ENCODE data around the gene SRSF3.

SRSF3 gene

DNA sequence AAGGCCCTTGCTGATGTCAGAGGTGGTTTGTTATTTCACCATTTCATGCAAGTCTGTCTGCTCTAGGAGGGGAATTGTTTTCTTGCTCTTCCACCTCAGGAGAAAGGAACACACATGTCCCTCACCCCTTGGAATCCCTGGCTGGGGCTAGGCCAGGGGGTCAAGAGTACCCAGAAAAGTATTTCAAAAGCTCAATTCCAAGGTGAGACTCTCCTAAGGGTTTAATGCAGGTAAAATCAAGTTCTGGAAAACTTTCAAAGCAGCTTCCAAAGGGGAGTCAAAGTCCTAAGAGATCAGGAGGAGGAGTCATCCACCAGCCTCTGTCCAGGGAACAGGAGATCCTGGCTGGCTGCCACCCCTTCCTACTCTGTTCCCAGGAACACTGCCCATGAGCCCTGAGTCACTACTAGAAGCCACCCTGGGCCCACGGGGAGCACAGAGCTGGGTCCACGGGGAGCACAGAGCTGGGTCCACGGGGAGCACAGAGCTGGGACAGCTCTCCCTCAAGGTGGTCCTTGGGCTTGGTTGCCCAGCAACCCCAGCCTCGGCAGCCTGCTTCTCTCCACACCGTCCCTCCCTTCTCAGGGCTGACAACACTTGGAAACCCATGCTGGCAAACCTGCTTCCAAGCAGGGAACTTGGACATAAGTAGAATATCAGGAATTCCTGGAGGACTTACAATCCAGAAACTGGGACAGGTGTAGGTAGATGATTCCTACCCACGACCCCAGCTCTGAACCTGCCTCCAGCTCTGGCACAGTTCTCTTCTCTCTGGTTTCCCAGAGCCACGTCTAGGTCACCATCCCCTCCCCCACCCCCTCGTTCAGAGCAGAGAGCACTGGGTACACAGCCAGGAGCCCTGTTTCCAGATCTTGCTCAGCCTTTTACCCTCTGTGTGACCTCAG is 49.0 kb downstream of the SRSF3 start:
- TF ChIP-seq, protein P1, sequence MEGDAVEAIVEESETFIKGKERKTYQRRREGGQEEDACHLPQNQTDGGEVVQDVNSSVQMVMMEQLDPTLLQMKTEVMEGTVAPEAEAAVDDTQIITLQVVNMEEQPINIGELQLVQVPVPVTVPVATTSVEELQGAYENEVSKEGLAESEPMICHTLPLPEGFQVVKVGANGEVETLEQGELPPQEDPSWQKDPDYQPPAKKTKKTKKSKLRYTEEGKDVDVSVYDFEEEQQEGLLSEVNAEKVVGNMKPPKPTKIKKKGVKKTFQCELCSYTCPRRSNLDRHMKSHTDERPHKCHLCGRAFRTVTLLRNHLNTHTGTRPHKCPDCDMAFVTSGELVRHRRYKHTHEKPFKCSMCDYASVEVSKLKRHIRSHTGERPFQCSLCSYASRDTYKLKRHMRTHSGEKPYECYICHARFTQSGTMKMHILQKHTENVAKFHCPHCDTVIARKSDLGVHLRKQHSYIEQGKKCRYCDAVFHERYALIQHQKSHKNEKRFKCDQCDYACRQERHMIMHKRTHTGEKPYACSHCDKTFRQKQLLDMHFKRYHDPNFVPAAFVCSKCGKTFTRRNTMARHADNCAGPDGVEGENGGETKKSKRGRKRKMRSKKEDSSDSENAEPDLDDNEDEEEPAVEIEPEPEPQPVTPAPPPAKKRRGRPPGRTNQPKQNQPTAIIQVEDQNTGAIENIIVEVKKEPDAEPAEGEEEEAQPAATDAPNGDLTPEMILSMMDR (IDR thresholded peaks at IDR 0.05), result no peak
- H3K36me3 ChIP-seq, result no peaks in the 10 kb centered on the region
- H3K4me3 ChIP-seq, result no peak overlapping the region
- intact Hi-C loops (cut with DNase I; ENCODE audit: low total_unique reads), result no loop called here
- H3K4me1 ChIP-seq, result peaks cover 7 to 15% (median 12%) of the 10 kb centered on the region in 4 donors
- DNase-seq, result peak; percentile 92 to 95
- H3K9me3 ChIP-seq, result no peaks in the 10 kb centered on the region
- no peaks in the 10 kb centered on the region for H3K27me3 ChIP-seq
- peak overlapping the region; percentile 44 to 56 for H3K27ac ChIP-seq

DNA sequence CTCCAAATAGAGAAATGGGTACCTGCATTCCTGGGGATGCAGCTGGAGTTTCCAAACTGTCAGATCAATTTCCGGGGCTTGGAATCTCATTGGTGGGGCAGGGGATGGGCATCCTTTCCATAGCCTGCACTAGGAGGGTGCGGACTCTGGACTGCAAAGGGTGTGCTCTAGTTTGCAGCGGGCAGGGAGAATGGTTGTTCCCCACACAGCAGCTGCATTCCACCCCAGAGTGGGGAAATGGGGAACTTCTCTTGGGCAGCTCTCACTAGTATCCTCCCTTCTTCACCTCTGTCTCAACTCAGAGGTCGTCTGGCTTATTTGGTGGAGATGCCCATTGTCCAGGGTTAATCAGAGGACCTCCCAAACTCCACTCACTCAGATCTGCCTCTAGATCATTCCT is 49.8 kb downstream of the SRSF3 start:
- TF ChIP-seq, protein P1 (IDR thresholded peaks at IDR 0.05), result no peak
- Histone ChIP-seq H3K9me3 (no peaks in the 10 kb centered on the region), H3K27ac (no peak overlapping the region), H3K4me3 (no peak overlapping the region), H3K27me3 (no peaks in the 10 kb centered on the region), H3K36me3 (no peaks in the 10 kb centered on the region), H3K4me1 (peaks cover 7 to 15% (median 12%) of the 10 kb centered on the region in 4 donors)
- no peak for DNase-seq
- intact Hi-C loops (cut with DNase I; ENCODE audit: low total_unique reads), result no loop called here

DNA sequence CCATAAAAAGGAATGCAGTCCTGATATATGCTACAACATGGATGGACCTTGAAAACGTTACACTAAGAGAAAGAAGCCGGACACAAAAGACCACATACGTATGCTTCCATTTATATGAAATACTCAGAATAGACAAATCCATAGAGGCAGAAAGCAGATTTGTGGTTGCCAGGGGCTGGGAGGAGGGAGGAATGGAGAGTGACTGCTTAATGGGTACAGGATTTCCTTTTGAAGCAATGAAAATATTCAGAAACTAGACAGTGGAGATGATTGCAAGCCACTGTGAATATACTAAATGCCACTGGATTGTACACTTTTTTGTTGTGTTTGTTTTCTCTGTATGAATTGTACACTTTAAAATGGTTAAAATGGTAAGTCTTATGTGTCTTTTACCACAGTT is 54.9 kb downstream of the SRSF3 start:
- Histone ChIP-seq H3K9me3 (no peaks in the 10 kb centered on the region), H3K27me3 (peaks cover 0 to 2% of the 10 kb centered on the region in 2 donors), H3K4me1 (peaks cover 0 to 5% (median under 1%) of the 10 kb centered on the region in 4 donors), H3K27ac (no peak overlapping the region), H3K36me3 (no peaks in the 10 kb centered on the region), H3K4me3 (no peak overlapping the region)
- no peak for DNase-seq
- TF ChIP-seq, protein P1 (IDR thresholded peaks at IDR 0.05), result no peak
- intact Hi-C loops (cut with DNase I; ENCODE audit: low total_unique reads), result no loop called here

DNA sequence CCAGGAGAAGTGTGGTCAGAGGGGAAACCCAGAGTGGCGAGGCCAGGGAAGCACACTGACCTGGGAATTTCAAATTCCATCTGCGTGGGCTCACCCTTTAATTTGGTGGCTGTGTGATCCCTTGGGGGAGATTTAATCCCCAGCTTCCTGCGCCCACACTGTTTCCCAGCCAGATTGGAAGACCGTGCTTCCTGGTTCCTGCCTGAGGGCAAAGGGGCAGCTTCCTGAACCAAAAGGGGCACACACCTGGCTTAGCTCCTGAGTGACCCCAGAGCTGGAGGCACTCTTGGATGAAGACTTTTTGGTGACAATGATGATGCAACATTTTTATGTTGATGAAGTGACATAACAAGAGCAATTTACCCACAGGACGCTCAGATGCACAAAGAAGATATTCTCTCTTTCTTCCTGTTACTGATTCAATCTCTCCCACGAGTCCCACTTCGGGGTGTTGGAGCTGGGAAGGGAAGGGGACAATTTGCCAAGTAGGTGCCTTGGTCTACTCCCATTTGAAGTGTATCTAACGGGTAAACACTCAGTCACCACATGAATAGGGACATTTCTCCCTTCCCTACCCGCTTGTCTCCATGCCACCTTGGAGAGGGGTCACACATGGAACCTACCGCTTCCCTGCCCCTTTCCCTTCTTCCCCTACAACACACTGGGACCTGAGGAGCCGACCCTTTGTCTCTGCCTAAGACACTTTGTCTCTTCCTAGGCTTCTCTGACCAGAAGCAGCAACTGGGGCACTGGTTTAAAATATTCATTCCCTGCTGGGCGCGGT is 55.7 kb downstream of the SRSF3 start:
- Histone ChIP-seq H3K9me3 (no peaks in the 10 kb centered on the region), H3K36me3 (no peaks in the 10 kb centered on the region), H3K27me3 (peaks cover 0 to 5% of the 10 kb centered on the region in 2 donors), H3K4me1 (peaks cover 0 to 5% (median 0%) of the 10 kb centered on the region in 4 donors), H3K4me3 (no peak overlapping the region), H3K27ac (no peak overlapping the region)
- DNase-seq, result no peak
- TF ChIP-seq, protein P1 (IDR thresholded peaks at IDR 0.05), result no peak
- intact Hi-C loops (cut with DNase I; ENCODE audit: low total_unique reads), result no loop called here

DNA sequence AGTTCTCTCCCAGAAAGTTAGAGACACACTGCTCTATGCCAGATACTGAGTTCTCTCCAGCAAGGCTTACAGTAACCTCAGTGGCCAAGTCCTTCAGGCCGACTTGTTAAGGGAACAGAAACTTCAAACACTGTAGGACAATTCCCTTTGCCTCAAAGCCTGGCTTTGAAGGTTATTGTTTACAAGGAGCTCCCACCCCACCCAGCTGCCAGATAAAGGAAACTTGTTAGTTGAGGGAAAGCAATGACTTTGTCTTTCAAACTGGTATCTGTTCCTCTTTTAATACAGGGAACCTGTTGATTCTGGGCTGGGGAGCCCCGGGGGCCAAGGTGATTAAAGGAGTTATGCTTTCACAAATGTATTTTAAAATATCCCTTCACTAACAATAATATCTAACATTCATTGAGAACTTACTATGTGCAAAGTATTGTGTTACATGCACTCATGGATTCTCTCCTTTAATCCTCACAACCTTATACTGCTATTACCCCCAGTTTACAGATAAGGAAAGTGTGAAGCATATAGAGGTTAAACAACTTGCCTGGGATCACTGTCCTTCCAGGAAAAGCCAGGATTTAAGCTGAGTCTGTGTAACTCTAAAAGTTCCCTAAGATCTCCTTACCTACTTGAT is 56.8 kb downstream of the SRSF3 start:
- Histone ChIP-seq H3K4me1 (peaks cover 0 to 5% (median 0%) of the 10 kb centered on the region in 4 donors), H3K4me3 (no peak overlapping the region), H3K9me3 (no peaks in the 10 kb centered on the region), H3K27me3 (peaks cover 0 to 14% of the 10 kb centered on the region in 2 donors), H3K36me3 (no peaks in the 10 kb centered on the region), H3K27ac (no peak overlapping the region)
- TF ChIP-seq, protein P1 (IDR thresholded peaks at IDR 0.05), result no peak
- DNase-seq, result no peak
- intact Hi-C loops (cut with DNase I; ENCODE audit: low total_unique reads), result no loop called here
